ENCODE data around the gene TACC3.

DNA sequence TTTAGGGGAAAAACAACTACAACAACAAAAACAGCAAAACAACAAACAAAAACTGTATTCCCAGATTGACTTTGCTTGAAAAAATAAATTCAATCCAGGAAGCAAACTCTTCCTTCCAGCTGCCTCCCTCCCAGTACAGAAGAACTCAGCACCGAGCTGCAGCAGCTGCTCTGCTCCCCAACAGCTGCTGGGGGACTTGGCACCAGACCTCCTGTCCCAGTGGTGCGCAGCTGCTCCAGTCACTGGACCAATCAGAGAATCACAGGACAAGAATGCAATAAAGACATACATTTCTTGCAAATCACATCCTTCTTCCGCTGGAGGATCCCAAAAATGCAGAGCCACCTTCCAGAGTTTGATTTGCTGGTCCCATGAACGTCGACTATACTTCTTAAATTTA is 25.4 kb upstream of the TACC3 start:
- TF ChIP-seq, protein P1, sequence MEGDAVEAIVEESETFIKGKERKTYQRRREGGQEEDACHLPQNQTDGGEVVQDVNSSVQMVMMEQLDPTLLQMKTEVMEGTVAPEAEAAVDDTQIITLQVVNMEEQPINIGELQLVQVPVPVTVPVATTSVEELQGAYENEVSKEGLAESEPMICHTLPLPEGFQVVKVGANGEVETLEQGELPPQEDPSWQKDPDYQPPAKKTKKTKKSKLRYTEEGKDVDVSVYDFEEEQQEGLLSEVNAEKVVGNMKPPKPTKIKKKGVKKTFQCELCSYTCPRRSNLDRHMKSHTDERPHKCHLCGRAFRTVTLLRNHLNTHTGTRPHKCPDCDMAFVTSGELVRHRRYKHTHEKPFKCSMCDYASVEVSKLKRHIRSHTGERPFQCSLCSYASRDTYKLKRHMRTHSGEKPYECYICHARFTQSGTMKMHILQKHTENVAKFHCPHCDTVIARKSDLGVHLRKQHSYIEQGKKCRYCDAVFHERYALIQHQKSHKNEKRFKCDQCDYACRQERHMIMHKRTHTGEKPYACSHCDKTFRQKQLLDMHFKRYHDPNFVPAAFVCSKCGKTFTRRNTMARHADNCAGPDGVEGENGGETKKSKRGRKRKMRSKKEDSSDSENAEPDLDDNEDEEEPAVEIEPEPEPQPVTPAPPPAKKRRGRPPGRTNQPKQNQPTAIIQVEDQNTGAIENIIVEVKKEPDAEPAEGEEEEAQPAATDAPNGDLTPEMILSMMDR (IDR thresholded peaks at IDR 0.05): no peak
- TF ChIP-seq POLR2A (IDR thresholded peaks at IDR 0.05) (no peak), POLR2AphosphoS5 (IDR thresholded peaks at IDR 0.05) (no peak)
